Hematopoietic multipotent progenitor cell (in vitro differentiated cells): ENCODE results near the gene ACTA2. TPM values are rescaled to one million over a fixed set of nuclear protein-coding genes. Genes with fewer than 3 reads are reported as not detected.

Experiments
- DNase-seq, 3 donors: peaks; one replicate each; pipeline ENCODE4 v3.0.0-alpha.2; 2011 to 2015; ENCODE audit warnings: low read depth in 2 of 3, low spot score in 2 of 3
- total RNA-seq: library from RNA; depleted of rRNA; stranded (reverse); fragments of >200 nt; gene quantifications from one replicate; pipeline ENCODE4 v1.2.3, GENCODE V29; 2012

ACTA2 gene
- total RNA-seq, 1 donor = 11.3 TPM

DNA sequence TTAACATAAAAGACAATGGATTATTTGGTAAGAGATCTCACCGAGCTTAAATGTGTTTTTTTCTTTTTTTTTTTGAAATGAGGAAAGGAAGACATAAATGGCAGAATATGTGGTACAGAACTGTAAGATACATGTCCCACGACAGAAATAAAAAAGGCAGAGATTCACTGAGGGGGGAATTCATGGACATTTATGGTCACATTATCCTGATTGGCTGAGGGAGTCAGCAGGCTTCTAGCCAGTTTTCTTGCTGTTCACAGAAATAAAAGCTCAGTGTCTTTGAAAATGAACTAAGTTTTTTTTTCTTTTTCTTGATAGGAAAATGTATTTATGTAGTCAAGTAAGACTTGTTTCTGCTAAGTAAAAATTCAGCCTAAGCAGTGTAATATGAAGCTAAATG, 29.8 kb upstream of the ACTA2 start:
- DNase-seq = no peak

GRCh38 chr10:88981435-88981834, 28.9 kb upstream of the ACTA2 start:
- DNase-seq = no peak

GRCh38 chr10:88980800-88981199, 28.2 kb upstream of the ACTA2 start:
- DNase-seq = no peak

DNA sequence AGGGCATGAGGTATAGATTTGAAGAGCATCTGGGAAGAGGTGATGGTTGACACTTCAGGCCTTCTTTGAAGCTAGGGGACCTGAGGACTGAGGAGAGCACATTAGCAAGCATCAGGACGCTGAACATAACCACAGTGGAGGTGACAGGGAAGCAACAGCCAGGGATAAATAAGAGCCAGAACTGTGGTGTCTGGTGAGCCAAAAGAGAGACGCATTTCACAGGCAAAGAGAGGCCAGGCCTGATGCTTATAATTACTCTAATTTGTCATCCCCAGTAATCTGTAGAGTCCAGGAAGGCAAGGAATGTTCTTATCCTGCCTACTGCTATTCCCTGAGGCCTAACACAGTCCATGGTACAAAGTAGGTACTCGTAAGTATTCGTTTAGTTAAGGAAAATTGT, 27.7 kb upstream of the ACTA2 start:
- no peak for DNase-seq

DNA sequence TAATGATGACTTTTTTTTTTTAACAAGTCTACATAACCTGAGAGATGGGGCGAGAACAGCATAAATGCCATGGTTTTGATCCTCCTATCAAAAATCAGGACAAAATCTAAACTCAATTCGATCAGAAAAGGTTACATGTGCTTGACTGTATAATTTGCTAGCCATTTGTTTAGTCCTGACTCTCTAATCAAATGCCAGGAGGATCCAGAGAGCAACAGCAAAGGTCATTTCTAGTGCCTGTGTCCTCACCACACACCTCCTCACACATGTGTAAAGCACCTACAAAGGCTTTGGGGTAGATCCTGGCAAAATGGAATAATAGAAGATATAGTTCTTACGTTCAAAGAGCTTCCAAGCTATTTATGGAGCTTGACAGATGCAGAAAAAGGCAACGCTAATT, 27.0 kb upstream of the ACTA2 start:
- no peak for DNase-seq

GRCh38 chr10:88979153-88979562, 26.6 kb upstream of the ACTA2 start:
- peak in 2 of 3 donors; percentile 31 to 34 for DNase-seq

DNA sequence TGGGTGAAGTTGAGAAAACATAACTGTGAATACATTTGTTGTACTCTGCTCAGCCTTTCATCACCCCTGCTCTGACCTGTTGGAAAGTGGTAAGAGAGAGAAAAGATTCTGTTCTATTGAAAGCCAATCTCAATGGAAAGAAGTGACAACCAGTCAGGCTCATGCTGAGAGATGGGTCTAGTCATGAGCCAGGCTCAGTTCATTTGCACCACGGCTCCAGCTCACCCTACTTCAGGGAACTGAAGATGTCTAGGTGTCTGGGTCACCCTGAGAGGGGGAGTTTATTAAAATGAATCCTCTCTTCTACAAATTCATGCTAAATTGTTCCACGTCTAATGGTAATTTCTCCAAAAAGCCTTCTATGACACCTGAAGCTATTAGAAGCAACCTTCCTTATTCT, 25.9 kb upstream of the ACTA2 start:
- no peak for DNase-seq

- no peak for DNase-seq
Measured at GRCh38 chr10:88975377-88975720, 22.8 kb upstream of the ACTA2 start.

- DNase-seq = peak in 2 of 3 donors; percentile 40 to 64
Measured at GRCh38 chr10:88974446-88975376, 22.1 kb upstream of the ACTA2 start.

DNA sequence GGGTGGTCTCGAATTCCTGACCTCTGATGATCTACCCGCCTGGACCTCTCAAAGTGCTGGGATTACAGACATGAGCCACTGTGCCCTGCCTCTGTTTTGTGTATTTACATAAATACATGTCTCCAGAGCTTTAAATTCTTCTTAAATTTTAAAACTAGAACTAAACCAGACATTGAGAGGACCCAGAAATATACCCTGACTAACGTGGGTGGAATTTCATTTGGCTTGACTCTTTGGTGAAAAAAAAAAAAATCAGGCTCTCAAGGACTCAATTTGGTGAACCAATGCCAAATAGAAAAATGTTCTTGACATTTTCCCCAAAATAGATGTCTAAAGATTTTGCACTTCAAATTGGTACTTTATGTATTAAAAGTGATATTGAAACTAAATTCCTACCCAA, 21.4 kb upstream of the ACTA2 start:
- DNase-seq = no peak

- DNase-seq = no peak
Measured at GRCh38 chr10:88971221-88972061, 18.9 kb upstream of the ACTA2 start.

DNA sequence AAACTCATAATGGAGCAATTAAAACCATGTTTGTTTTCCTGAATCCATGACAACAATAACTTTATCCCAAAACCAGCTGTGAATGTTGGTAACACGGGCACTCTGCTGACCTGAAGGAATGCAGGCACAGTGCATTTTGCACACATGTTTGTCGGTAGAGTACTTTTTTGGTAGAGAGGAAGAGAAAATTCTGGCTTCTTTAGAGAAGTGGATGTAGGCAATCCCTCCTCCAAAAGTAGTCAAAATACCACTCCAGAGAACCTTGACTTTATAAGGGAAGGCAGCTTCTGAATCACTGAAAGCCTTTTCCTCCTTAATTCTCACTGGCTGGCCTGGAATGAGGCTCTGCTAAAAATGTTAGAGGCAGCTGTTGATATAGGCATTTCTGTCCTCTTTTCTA, 15.8 kb upstream of the ACTA2 start:
- DNase-seq = no peak

- DNase-seq = no peak
Measured at GRCh38 chr10:88966797-88967196, 14.2 kb upstream of the ACTA2 start.

- DNase-seq = no peak
Measured at GRCh38 chr10:88964869-88965415, 12.4 kb upstream of the ACTA2 start.

DNA sequence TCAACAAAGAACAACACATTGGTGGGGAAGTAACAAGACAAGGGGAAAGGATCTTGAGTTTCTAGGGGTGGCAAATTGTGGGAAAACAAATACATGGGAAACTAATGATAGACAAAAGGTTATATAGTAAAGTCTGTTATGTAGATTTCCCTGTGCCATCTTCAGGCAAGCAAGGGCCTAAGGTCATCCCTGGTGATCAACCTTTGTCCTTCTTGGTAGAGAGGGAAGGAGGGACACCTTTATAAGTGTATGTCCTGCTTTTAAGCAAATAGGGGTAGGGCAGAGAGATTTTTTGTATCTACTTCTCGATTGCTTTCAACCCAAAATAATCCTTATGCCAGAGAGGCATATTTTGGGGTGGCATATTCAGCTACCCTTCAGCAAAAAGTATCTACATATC, 11.8 kb upstream of the ACTA2 start:
- DNase-seq = no peak

DNA sequence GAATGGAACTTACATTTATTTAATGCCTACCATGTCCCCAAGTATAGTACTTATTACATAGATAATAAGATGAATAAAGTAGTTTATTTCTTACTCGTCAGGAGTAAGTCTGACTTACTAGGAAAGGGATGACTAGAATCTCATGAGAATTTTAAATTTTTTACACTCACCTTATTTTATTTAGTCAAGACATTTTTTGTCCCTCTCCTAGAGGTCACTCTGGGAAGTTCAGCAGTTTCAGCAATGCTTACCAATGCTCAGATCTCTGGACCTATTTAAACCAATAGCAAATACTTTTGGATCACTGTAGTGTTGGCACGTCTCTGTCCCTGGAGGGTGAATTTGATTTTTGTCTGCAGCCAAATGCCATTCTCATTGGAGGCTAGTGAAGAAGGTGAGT, 10.7 kb upstream of the ACTA2 start:
- DNase-seq = no peak

DNA sequence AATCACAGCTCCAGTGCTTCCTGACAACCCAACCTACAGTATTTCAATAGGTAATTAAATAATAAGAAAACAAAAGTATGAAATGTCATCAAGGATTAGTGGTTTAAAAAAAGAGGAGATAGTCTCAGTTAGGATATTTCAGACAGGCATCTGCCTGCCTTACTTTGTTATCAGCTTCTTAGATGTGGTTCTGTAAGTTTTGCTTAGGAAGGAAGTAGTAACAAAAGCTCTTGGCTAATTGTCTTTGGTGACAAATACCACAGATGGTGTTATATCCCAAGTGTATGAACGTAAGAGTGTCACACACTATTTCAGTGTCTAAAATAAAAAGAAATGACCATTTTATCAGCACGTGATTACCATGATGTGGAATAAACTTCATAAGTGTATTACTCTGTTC, 9.8 kb upstream of the ACTA2 start:
- no peak for DNase-seq

GRCh38 chr10:88961266-88961665, 8.7 kb upstream of the ACTA2 start:
- no peak for DNase-seq

- no peak for DNase-seq
Measured at GRCh38 chr10:88960802-88961201, 8.2 kb upstream of the ACTA2 start.

DNA sequence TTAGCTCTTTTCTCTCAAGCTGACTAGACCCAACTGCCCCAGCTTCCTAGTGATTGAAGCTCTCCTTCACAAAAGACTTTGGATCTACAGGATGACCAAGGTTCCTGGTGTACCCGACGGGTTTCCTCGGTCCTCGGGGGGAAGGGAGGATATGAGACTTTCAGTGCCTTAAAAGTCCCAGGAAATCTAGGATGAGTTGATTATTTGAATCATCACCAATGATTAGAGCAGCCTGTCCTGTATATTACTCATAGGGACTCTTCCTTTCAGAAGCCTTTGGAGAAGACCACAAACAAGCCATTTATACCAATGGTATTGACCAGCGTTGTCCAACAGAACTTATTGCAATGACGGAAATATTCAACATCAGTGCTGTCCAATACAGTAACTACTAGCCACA, 6.1 kb upstream of the ACTA2 start:
- no peak for DNase-seq

DNA sequence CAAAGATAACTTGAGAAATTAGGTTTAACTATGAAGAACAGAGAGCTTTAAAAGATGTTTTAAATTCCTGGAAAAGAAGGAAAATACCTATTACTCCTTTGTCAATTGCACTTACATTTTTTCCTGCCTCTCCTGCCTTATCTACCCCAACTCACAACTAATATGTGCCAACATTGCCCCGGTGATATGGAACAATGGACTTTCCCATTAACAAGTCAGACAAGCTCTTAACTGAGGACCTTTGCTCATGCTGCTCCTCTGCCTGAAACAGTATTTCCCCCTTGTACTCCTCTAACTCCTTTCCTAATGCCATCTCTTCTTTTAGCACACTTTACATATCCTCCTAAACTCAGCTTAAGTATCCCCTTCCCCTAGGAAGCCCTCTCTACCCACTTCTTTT, 4.8 kb upstream of the ACTA2 start:
- no peak for DNase-seq
